GM10847 (cell line): ENCODE data around the gene NFAM1.

ENCODE experiments used
- POLR2A ChIP-seq: IDR thresholded peaks from 2 replicates; pipeline ENCODE4 v1.6.1; 2011; ENCODE audit not compliant: insufficient read length; ENCODE audit errors: extremely low read depth

The NFAM1 gene

GRCh38 chr22:42365111-42365865 lies 66.9 kb downstream of the NFAM1 start:
- no peak for TF ChIP-seq POLR2A

- no peak for TF ChIP-seq POLR2A
Measured at GRCh38 chr22:42364604-42365110, 67.5 kb downstream of the NFAM1 start.

- no peak for TF ChIP-seq POLR2A
Measured at GRCh38 chr22:42363892-42364291, 68.3 kb downstream of the NFAM1 start.

- no peak for TF ChIP-seq POLR2A
Measured at GRCh38 chr22:42361523-42361922, 70.7 kb downstream of the NFAM1 start.

- TF ChIP-seq POLR2A: no peak
Measured at GRCh38 chr22:42360348-42360747, 71.9 kb downstream of the NFAM1 start.

- TF ChIP-seq POLR2A: no peak
Measured at GRCh38 chr22:42358643-42359558, 73.3 kb downstream of the NFAM1 start.

GRCh38 chr22:42357634-42358296 lies 74.4 kb downstream of the NFAM1 start:
- TF ChIP-seq POLR2A: no peak

- no peak for TF ChIP-seq POLR2A
Measured at GRCh38 chr22:42357221-42357620, 75.0 kb downstream of the NFAM1 start.

- TF ChIP-seq POLR2A: no peak
Measured at GRCh38 chr22:42356533-42356932, 75.7 kb downstream of the NFAM1 start.

- no peak for TF ChIP-seq POLR2A
Measured at GRCh38 chr22:42353883-42354727, 78.1 kb downstream of the NFAM1 start.

- TF ChIP-seq POLR2A: no peak
Measured at GRCh38 chr22:42350373-42350772, 81.8 kb downstream of the NFAM1 start.

- TF ChIP-seq POLR2A: no peak
Measured at GRCh38 chr22:42347281-42347824, 84.8 kb downstream of the NFAM1 start.

- TF ChIP-seq POLR2A: no peak
Measured at GRCh38 chr22:42346722-42347121, 85.5 kb downstream of the NFAM1 start.

GRCh38 chr22:42345458-42345857 lies 86.7 kb downstream of the NFAM1 start:
- no peak for TF ChIP-seq POLR2A
